Prostate gland (tissue), 2 donors: ENCODE data around the gene NRXN3. TPM values are rescaled to one million over a fixed set of nuclear protein-coding genes. Genes with fewer than 3 reads are reported as not detected.
A peak's percentile ranks its signal among the peaks of the same experiment; 100 is the strongest.

Experiments used
- DNase-seq: peaks from one replicate; pipeline ENCODE4 v3.0.0-alpha.2; 2019; ENCODE audit warnings: low spot score
- H3K27ac ChIP-seq, 2 donors: fragments of 200-600 bp; sonication (generic); 2 replicates each; pipeline ENCODE4 v1.5.1; 2017 to 2019
- H3K27me3 ChIP-seq: fragments of 200-600 bp; sonication (generic); replicated peaks from 2 replicates; pipeline ENCODE4 v1.5.1; 2019; ENCODE audit not compliant: insufficient read depth
- H3K36me3 ChIP-seq, 2 donors: fragments of 200-600 bp; sonication (generic); 1 replicate in 1 of 2; 2 replicates in 1 of 2; pipeline versions ENCODE4 v1.5.1 to v1.8.1; 2017 to 2019
- H3K4me1 ChIP-seq: fragments of 200-600 bp; sonication (generic); replicated peaks from 2 replicates; pipeline ENCODE4 v1.5.1; 2019
- H3K4me3 ChIP-seq, 2 donors: fragments of 200-600 bp; sonication (generic); 2 replicates each; pipeline ENCODE4 v1.5.1; 2017 to 2019
- H3K9me3 ChIP-seq: fragments of 200-600 bp; sonication (generic); 2 replicates; pipeline ENCODE4 v1.5.1; 2017
- POLR2A ChIP-seq: fragments of 450-650 bp; IDR thresholded peaks from one replicate; pipeline ENCODE4 v1.6.1; 2016; ENCODE audit warnings: antibody characterized with exemption, mild to moderate bottlenecking
- POLR2AphosphoS5 ChIP-seq: sonication (generic); formaldehyde crosslinking; IDR thresholded peaks from one replicate; pipeline ENCODE4 v1.6.1; 2017; ENCODE audit warnings: antibody characterized with exemption
- WGBS: methylation state at CpG from one replicate; pipeline ENCODE4 v1.1.5; 2018; 5-methylcytosine and 5-hydroxymethylcytosine counted together
- intact Hi-C: fragments of 100-400 bp; cut with DNase I; formaldehyde crosslinking; loops from one replicate; pipeline ENCODE4 v1.14.2; 2022
- total RNA-seq, 2 donors: library from RNA; depleted of rRNA; stranded (reverse); fragments of >200 nt; gene quantifications; one replicate each; pipeline ENCODE4 v1.1.0, GENCODE V29; 2016
- TF ChIP-seq, protein P1 (sequence below), 4 experiments: fragments of 200-600 bp in 2 of 4; fragments of 450-650 bp in 2 of 4; sonication (generic) in 2 of 4; IDR thresholded peaks; 1 replicate in 3 of 4; 2 replicates in 1 of 4; pipeline ENCODE4 v1.5.1; 2016 to 2019; ENCODE audit warnings: antibody characterized with exemption in 4 of 4, mild to moderate bottlenecking in 2 of 4, moderate library complexity in 2 of 4

NRXN3 gene
- total RNA-seq, 2 donors from 2014 or later, result 6.6 to 8.2 TPM

DNA sequence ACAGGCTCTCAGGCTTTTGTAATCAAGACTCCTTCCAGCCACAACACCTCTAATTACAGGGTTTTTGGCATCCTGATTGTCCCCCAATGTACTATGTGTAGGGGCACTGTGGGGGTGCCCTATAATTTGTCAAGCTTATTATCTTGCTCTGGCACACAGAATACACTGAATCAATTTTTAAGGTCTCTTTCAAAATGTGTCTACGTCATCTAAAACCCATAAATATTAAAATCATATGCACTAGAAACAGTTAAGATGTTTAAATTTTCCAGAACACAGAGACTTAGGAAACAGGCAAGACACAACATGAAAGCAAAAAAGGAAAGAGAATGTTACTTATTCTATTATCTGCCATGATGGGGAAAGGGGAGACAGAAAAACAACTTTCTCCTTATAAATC is 665.7 kb downstream of the NRXN3 start:
- no peaks in the 10 kb centered on the region for H3K9me3 ChIP-seq
- no peaks in the 10 kb centered on the region for H3K36me3 ChIP-seq
- no peak overlapping the region for H3K4me3 ChIP-seq
- WGBS, result 56% methylated on average over 1 of the region's 1 CpG
- H3K4me1 ChIP-seq, result no peaks in the 10 kb centered on the region
- TF ChIP-seq, protein P1, sequence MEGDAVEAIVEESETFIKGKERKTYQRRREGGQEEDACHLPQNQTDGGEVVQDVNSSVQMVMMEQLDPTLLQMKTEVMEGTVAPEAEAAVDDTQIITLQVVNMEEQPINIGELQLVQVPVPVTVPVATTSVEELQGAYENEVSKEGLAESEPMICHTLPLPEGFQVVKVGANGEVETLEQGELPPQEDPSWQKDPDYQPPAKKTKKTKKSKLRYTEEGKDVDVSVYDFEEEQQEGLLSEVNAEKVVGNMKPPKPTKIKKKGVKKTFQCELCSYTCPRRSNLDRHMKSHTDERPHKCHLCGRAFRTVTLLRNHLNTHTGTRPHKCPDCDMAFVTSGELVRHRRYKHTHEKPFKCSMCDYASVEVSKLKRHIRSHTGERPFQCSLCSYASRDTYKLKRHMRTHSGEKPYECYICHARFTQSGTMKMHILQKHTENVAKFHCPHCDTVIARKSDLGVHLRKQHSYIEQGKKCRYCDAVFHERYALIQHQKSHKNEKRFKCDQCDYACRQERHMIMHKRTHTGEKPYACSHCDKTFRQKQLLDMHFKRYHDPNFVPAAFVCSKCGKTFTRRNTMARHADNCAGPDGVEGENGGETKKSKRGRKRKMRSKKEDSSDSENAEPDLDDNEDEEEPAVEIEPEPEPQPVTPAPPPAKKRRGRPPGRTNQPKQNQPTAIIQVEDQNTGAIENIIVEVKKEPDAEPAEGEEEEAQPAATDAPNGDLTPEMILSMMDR (IDR thresholded peaks at IDR 0.05), result no peak
- TF ChIP-seq POLR2A, result no peak
- no peak for TF ChIP-seq POLR2AphosphoS5
- intact Hi-C loops, result loop anchor here (10.0 kb wide), 1 partner anchor 971 kb away; no protein-coding TSS in a partner anchor
- no peaks in the 10 kb centered on the region for H3K27me3 ChIP-seq
- DNase-seq, result no peak
- H3K27ac ChIP-seq, result no peak overlapping the region

GRCh38 chr14:78836777-78837176 is 666.6 kb downstream of the NRXN3 start:
- H3K27me3 ChIP-seq, result no peaks in the 10 kb centered on the region
- intact Hi-C loops, result loop anchor here (10.0 kb wide), 1 partner anchor 972 kb away; no protein-coding TSS in a partner anchor
- no peak overlapping the region for H3K27ac ChIP-seq
- no peaks in the 10 kb centered on the region for H3K9me3 ChIP-seq
- peak; percentile 22 for DNase-seq
- no peak overlapping the region for H3K4me3 ChIP-seq
- TF ChIP-seq, protein P1 (IDR thresholded peaks at IDR 0.05), result peak in 3 of 4 experiments; percentile 14 to 56 (median 29)
- no peak for TF ChIP-seq POLR2AphosphoS5
- no peaks in the 10 kb centered on the region for H3K4me1 ChIP-seq
- no peaks in the 10 kb centered on the region for H3K36me3 ChIP-seq
- WGBS, result 20% methylated on average over 4 of the region's 4 CpGs

DNA sequence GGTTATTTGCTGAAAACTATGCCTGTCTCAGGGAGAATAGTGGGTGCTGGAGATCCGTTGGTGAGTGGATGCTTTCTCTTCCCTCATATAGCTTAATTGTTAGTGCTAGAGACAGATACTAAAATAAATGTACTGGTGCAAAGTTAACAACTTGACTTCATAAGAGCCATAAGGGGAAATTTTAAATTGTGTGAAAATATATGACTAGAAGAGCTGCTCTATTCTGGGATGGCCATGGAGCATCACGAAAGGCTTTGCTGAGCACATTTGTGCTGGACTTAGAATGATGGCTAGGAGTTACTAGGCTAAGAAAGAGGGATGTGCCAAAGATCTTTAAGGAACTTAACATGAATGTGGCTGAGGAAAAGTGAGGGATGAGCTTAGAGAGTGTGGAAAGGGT is 668.8 kb downstream of the NRXN3 start:
- H3K9me3 ChIP-seq, result no peaks in the 10 kb centered on the region
- intact Hi-C loops, result loop anchor here (10.0 kb wide), 1 partner anchor 974 kb away; no protein-coding TSS in a partner anchor
- H3K4me1 ChIP-seq, result no peaks in the 10 kb centered on the region
- no peak for DNase-seq
- TF ChIP-seq, protein P1 (IDR thresholded peaks at IDR 0.05), result no peak
- TF ChIP-seq POLR2AphosphoS5 (no peak), POLR2A (no peak)
- H3K4me3 ChIP-seq, result no peak overlapping the region
- 85% methylated on average over 2 of the region's 2 CpGs for WGBS
- H3K36me3 ChIP-seq, result no peaks in the 10 kb centered on the region
- H3K27me3 ChIP-seq, result no peaks in the 10 kb centered on the region
- H3K27ac ChIP-seq, result no peak overlapping the region

DNA sequence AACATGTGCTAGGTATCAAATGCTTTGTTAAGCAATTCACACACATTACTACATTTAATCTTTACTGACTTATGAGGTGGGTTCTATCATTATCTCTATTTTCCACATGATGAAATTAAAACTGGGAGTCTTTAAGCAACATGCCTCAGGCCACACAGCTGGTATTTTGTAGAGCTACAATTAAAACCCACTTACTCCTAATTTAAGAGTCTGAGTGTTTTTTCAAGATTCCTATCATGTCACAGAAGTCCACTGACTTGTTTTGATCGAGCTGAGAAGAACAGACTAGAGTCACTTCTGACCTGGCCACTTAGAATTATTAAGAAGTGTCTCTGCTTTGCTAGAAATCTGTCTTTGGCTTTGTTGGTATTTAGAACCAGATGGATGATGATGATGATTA is 670.7 kb downstream of the NRXN3 start:
- intact Hi-C loops, result no loop called here
- Histone ChIP-seq H3K9me3 (no peaks in the 10 kb centered on the region), H3K4me3 (no peak overlapping the region), H3K27me3 (no peaks in the 10 kb centered on the region), H3K27ac (no peak overlapping the region), H3K36me3 (no peaks in the 10 kb centered on the region), H3K4me1 (no peaks in the 10 kb centered on the region)
- TF ChIP-seq, protein P1 (IDR thresholded peaks at IDR 0.05), result no peak
- TF ChIP-seq POLR2AphosphoS5 (no peak), POLR2A (no peak)
- no peak for DNase-seq
- WGBS, result 13% methylated on average over 1 of the region's 1 CpG

GRCh38 chr14:78847801-78848200 is 677.6 kb downstream of the NRXN3 start:
- no peak for TF ChIP-seq POLR2AphosphoS5
- TF ChIP-seq, protein P1 (IDR thresholded peaks at IDR 0.05), result no peak
- no peak for TF ChIP-seq POLR2A
- intact Hi-C loops, result no loop called here
- DNase-seq, result no peak
- Histone ChIP-seq H3K4me3 (no peak overlapping the region), H3K36me3 (no peaks in the 10 kb centered on the region), H3K4me1 (no peaks in the 10 kb centered on the region), H3K27me3 (no peaks in the 10 kb centered on the region), H3K27ac (no peak overlapping the region), H3K9me3 (no peaks in the 10 kb centered on the region)
- WGBS, result 81% methylated on average over 3 of the region's 3 CpGs
